ENCODE results near the gene CYB561. TPM values are rescaled to one million over a fixed set of nuclear protein-coding genes. Genes with fewer than 3 reads are reported as not detected.
A peak's percentile ranks its signal among the peaks of the same experiment; 100 is the strongest.
"Not testable (repeated sequence)": the region's sequence is repeated elsewhere in the genome, so short reads cannot be mapped to it uniquely, and the experiment has no call there.

Gene CYB561
- total RNA-seq, 1 donor, result 32.2 TPM

DNA sequence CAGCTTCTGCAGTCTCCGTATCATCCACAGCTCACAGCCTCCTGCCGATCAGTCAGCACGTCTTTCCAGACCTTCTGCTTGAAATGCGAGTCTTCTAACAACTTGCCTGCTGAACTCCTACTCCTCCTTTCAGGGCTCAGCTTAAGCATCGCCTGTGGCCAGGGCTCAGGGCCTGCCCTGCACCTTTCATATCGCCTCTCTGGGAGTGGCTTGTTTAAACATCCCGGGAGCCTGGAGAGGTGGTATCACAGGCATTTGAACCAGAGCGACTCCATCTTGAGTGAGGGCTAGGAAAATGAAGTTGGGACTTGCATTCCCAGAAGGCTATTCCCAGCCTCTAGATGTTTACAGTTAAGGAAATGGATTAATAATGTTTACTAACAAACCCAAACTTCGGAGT lies 13.9 kb upstream of the CYB561 start:
- H2AFZ ChIP-seq (ENCODE audit: low read length), result no peak overlapping the region
- H3K4me2 ChIP-seq (ENCODE audit: insufficient read depth, low read length), result peak overlapping the region; percentile 87
- no peak overlapping the region for H3K27ac ChIP-seq (ENCODE audit: low read depth, low read length)
- H3K27me3 ChIP-seq (ENCODE audit: insufficient read depth, low read length), result peaks cover 5% of the 10 kb centered on the region
- H3K4me3 ChIP-seq (ENCODE audit: insufficient read depth, low read length), result no peak overlapping the region
- no peaks in the 10 kb centered on the region for H3K36me3 ChIP-seq (ENCODE audit: insufficient read depth, low read length)
- H3K79me2 ChIP-seq (ENCODE audit: insufficient read depth, low read length), result no peaks in the 10 kb centered on the region
- DNase-seq (ENCODE audit: insufficient read length, low spot score, missing footprints), result no peak
- TF ChIP-seq, protein P1, sequence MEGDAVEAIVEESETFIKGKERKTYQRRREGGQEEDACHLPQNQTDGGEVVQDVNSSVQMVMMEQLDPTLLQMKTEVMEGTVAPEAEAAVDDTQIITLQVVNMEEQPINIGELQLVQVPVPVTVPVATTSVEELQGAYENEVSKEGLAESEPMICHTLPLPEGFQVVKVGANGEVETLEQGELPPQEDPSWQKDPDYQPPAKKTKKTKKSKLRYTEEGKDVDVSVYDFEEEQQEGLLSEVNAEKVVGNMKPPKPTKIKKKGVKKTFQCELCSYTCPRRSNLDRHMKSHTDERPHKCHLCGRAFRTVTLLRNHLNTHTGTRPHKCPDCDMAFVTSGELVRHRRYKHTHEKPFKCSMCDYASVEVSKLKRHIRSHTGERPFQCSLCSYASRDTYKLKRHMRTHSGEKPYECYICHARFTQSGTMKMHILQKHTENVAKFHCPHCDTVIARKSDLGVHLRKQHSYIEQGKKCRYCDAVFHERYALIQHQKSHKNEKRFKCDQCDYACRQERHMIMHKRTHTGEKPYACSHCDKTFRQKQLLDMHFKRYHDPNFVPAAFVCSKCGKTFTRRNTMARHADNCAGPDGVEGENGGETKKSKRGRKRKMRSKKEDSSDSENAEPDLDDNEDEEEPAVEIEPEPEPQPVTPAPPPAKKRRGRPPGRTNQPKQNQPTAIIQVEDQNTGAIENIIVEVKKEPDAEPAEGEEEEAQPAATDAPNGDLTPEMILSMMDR (IDR thresholded peaks at IDR 0.05; ENCODE audit: extremely low read depth, low read depth, low read length), result no peak
- peaks cover 13% of the 10 kb centered on the region for H3K4me1 ChIP-seq (ENCODE audit: insufficient read depth, low read length)
- no peaks in the 10 kb centered on the region for H4K20me1 ChIP-seq (ENCODE audit: insufficient read depth, low read length)
- H3K9me3 ChIP-seq (ENCODE audit: low read depth, low read length), result no peaks in the 10 kb centered on the region

DNA sequence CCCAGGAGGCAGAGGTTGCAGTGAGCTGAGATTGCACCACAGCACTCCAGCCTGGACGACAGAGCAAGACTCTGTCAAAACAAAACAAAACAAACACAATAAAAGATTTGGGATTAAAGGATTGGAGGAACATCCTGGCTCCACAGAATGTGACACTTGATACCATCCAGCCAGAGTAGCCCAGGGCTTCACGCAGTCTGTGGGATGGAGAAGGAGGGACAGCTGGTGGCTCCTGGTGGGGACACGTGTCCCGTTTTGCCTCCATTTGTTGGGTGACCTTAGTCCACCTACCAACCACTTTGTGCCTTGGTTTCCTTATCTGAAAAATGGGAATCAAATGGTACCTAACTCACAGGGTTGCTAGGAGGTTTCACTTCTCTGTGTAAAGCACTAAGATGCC lies 12.4 kb upstream of the CYB561 start:
- Histone ChIP-seq H3K36me3 (ENCODE audit: insufficient read depth, low read length) (no peaks in the 10 kb centered on the region), H4K20me1 (ENCODE audit: insufficient read depth, low read length) (no peaks in the 10 kb centered on the region), H3K27me3 (ENCODE audit: insufficient read depth, low read length) (no peaks in the 10 kb centered on the region), H3K27ac (ENCODE audit: low read depth, low read length) (no peak overlapping the region), H3K4me2 (ENCODE audit: insufficient read depth, low read length) (no peak overlapping the region), H3K9me3 (ENCODE audit: low read depth, low read length) (no peaks in the 10 kb centered on the region), H3K4me1 (ENCODE audit: insufficient read depth, low read length) (peaks cover 13% of the 10 kb centered on the region), H2AFZ (ENCODE audit: low read length) (no peak overlapping the region), H3K4me3 (ENCODE audit: insufficient read depth, low read length) (no peak overlapping the region), H3K79me2 (ENCODE audit: insufficient read depth, low read length) (no peaks in the 10 kb centered on the region)
- DNase-seq (ENCODE audit: insufficient read length, low spot score, missing footprints), result peak; percentile 11
- TF ChIP-seq, protein P1 (IDR thresholded peaks at IDR 0.05; ENCODE audit: extremely low read depth, low read depth, low read length), result no peak

DNA sequence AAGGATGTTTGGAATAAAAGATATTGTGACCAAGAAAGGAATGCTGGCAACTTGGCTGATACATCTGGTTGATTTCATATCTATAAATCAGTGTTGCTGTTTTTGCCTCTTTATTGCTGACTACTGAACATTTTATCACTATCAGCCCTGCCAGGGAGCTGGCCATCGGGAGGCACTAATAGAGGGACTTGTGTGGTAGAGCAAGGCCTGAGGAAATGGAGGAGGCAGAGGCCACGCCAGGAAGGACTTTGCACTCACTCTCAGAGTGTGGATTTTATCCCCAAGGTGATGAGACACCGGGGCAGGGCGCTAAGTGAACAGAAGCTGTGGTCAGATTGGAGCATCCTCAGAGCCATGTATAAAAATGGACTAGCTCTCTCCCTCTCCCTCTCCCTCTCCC lies 9.3 kb upstream of the CYB561 start:
- no peak overlapping the region for H3K27ac ChIP-seq (ENCODE audit: low read depth, low read length)
- H2AFZ ChIP-seq (ENCODE audit: low read length), result no peak overlapping the region
- no peaks in the 10 kb centered on the region for H3K27me3 ChIP-seq (ENCODE audit: insufficient read depth, low read length)
- no peaks in the 10 kb centered on the region for H3K79me2 ChIP-seq (ENCODE audit: insufficient read depth, low read length)
- peak; percentile 56 for DNase-seq (ENCODE audit: insufficient read length, low spot score, missing footprints)
- TF ChIP-seq, protein P1 (IDR thresholded peaks at IDR 0.05; ENCODE audit: extremely low read depth, low read depth, low read length), result no peak
- no peak overlapping the region for H3K4me2 ChIP-seq (ENCODE audit: insufficient read depth, low read length)
- H3K36me3 ChIP-seq (ENCODE audit: insufficient read depth, low read length), result no peaks in the 10 kb centered on the region
- H3K4me3 ChIP-seq (ENCODE audit: insufficient read depth, low read length), result no peak overlapping the region
- no peaks in the 10 kb centered on the region for H3K9me3 ChIP-seq (ENCODE audit: low read depth, low read length)
- H4K20me1 ChIP-seq (ENCODE audit: insufficient read depth, low read length), result no peaks in the 10 kb centered on the region
- H3K4me1 ChIP-seq (ENCODE audit: insufficient read depth, low read length), result peaks cover 8% of the 10 kb centered on the region

DNA sequence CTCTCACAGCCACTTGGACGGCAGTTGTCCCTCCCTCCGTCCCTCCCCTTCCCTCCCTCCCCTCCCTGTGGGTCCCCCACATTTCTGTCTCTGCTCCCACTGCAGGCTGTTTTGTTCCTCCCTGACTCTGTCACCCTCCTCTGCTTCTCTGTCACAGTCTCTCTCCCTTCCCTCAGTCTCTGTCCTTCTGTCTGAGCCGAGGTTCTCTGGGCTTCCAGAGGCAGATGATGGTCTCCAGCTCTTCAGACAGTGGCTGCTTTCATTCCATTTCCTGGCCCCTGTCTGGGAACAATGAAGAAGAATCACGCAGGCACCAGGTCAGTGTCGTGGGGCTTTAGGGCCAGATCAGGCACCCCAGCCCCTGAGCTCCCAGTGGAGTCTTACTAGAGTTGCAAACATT lies 8.8 kb upstream of the CYB561 start:
- H3K4me2 ChIP-seq (ENCODE audit: insufficient read depth, low read length), result no peak overlapping the region
- H3K79me2 ChIP-seq (ENCODE audit: insufficient read depth, low read length), result no peaks in the 10 kb centered on the region
- H3K27me3 ChIP-seq (ENCODE audit: insufficient read depth, low read length), result no peaks in the 10 kb centered on the region
- TF ChIP-seq, protein P1 (IDR thresholded peaks at IDR 0.05; ENCODE audit: extremely low read depth, low read depth, low read length), result no peak
- no peaks in the 10 kb centered on the region for H4K20me1 ChIP-seq (ENCODE audit: insufficient read depth, low read length)
- H3K4me1 ChIP-seq (ENCODE audit: insufficient read depth, low read length), result peaks cover 7% of the 10 kb centered on the region
- no peak overlapping the region for H3K4me3 ChIP-seq (ENCODE audit: insufficient read depth, low read length)
- H2AFZ ChIP-seq (ENCODE audit: low read length), result no peak overlapping the region
- H3K27ac ChIP-seq (ENCODE audit: low read depth, low read length), result no peak overlapping the region
- peak; percentile 57 for DNase-seq (ENCODE audit: insufficient read length, low spot score, missing footprints)
- H3K9me3 ChIP-seq (ENCODE audit: low read depth, low read length), result no peaks in the 10 kb centered on the region
- no peaks in the 10 kb centered on the region for H3K36me3 ChIP-seq (ENCODE audit: insufficient read depth, low read length)

DNA sequence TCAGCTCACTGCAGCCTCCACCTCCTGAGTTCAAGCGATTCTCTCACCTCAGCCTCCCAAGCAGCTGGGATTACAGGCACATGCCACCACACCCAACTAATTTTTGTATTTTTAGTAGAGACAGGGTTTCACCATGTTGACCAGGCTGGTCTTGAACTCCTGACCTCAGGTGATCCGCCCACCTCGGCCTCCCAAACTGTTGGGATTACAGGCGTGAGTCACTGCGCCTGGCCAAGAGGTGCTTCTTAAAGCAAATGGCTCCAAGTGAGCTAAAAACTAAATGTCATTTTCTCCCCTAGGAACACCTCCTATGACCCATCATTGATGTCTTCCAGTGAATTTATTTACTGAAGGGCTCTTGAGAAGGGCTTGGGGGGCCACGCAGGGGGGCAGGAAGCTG lies 8.3 kb upstream of the CYB561 start:
- not testable (repeated sequence) for H2AFZ ChIP-seq (ENCODE audit: low read length); H3K36me3 ChIP-seq (ENCODE audit: insufficient read depth, low read length); DNase-seq (ENCODE audit: insufficient read length, low spot score, missing footprints); H3K79me2 ChIP-seq (ENCODE audit: insufficient read depth, low read length); H3K9me3 ChIP-seq (ENCODE audit: low read depth, low read length); H3K4me3 ChIP-seq (ENCODE audit: insufficient read depth, low read length); H3K27me3 ChIP-seq (ENCODE audit: insufficient read depth, low read length); H3K27ac ChIP-seq (ENCODE audit: low read depth, low read length); H3K4me1 ChIP-seq (ENCODE audit: insufficient read depth, low read length); H4K20me1 ChIP-seq (ENCODE audit: insufficient read depth, low read length); H3K4me2 ChIP-seq (ENCODE audit: insufficient read depth, low read length)
